DMS153 treated with DMSO at 0.1 percent for 48 hours (cell line): ENCODE data around the gene MYO1F.

Source experiments
- DNase-seq: peaks from one replicate; lab custom pipeline; 2025; ENCODE audit not compliant: unreplicated experiment; lab: John Stamatoyannopoulos, UW

MYO1F gene

DNA sequence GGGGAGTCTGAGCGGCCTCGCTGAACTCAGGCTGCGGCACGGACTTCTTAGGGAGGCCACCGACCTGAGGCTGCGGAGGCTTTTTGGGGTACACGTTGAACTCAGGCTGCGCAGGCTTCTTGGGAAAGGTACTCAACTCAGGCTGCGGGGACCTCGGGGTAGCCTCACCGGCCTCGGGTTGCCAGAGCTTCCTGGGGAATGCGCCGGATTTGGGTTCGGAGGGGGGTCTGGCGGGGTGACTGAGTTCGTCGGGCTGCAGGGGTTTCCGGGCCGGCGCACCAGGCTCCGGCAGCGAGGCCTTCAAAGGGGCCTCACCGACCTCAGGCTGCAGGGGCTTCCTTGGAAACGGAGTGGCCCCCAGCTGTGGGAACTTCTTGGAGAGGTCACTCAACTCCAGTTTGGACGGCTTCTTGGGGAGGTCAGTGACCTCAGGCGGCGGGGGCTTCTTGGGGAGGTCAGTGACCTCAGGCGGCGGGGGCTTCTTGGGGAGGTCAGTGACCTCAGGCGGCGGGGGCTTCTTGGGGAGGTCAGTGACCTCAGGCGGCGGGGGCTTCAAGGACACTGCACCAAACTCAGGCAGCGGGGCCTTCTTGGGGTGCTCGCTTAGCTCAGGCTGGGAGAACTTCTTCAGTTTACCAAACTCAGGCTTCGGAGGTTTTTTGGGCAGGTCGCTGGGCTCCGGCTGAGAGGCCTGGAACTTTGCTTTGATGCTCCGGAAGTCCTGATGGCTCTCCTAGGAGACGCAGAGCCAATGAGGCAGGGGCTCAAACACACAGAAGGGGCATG is 78.0 kb downstream of the MYO1F start:
- no peak for DNase-seq

DNA sequence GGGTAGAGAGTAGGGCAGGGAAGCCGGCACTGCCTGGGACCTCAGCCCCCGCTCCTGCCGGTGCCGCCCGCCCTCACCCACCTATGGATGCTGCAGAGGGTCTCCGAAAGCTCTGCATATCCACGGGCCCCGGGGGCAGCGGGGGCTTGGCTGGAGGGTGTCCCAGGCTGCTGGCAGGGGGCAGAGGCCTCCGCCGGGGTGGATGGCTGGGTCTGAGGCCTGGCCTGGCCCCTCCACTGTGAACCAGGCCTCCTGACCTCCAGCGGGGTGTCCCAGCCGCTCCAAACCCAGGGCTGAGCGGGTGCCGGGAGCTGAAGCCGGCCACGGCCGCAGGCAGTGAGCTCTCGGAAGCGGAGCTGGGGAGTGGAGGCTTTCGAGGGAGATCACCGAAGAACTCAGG is 78.9 kb downstream of the MYO1F start:
- DNase-seq = no peak

DNA sequence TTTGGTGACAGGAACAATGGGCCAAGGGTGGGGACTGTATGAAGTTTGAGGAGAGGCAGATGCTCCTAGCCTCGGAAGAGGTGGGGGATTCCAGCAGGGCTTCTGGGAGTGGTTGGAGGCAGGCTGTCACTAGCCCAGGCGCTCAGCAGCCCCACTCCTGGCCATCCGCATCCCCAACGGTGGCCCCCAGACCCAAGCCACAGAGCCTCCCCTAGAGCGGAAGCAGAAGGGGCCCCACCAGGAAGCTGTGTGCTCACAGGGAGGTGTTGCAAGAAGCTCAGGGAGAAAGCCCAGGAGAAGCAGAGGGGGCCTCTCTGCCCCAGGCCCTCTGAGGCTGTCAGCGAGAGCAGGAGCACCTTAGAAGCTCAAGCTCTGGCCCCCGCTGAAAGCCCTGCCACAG is 83.1 kb downstream of the MYO1F start:
- no peak for DNase-seq

DNA sequence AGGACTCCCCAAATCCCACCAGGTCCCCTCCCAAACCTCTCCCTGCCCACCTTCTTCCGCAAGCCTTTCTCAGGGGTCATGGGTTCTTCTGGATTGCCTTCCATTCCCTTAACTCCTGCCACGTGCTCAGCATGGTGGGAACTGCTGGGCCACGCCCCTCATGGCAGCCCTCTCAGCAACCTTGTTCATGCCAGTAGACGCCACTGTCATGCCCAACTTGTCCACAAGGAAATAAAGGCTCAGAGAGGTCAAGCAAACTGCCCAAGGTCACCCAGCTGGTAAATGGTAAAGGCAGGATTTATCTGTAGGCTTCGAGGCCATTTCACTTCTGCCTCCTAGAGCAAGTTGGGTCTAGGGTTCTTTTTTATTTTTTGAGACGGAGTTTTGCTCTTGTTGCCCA is 85.7 kb downstream of the MYO1F start:
- DNase-seq = no peak

DNA sequence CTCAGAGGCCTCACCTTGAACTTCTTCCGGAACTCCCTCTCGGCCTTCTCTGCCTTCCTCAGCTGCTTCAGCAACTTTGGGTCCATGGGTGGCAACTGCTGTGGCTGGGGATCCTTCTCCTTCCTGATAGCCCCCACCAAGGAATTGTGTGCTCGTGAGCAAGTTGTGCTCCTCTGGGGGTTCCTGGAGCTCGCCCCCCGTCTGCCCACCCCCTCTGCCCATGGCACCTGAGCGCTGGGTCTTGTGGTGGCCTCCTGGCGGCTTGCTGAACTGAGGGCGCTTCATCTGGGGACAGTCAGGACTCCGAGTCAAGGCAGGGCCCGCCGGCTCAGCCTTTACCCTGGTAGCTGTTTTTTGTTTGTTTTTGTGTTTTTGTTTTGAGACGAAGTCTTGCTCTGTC is 86.4 kb downstream of the MYO1F start:
- DNase-seq = no peak

DNA sequence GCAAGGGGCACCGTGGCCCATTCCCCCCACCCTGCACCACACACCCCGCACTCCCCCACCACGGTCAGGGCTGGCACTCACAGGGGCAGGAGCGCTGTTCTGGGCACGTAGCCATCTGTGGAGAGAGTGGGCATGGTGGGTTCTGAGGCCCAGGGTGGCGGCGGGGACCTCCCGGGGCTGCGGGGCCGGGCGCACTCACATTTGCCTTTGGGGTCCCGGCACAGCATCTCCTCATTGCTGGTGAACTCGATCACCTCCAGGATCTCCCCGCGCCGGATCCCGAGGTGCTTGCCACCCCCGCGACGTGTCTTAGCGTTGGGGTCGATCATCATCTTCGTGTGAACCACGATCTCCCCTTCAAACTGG is 86.9 kb downstream of the MYO1F start:
- no peak for DNase-seq

DNA sequence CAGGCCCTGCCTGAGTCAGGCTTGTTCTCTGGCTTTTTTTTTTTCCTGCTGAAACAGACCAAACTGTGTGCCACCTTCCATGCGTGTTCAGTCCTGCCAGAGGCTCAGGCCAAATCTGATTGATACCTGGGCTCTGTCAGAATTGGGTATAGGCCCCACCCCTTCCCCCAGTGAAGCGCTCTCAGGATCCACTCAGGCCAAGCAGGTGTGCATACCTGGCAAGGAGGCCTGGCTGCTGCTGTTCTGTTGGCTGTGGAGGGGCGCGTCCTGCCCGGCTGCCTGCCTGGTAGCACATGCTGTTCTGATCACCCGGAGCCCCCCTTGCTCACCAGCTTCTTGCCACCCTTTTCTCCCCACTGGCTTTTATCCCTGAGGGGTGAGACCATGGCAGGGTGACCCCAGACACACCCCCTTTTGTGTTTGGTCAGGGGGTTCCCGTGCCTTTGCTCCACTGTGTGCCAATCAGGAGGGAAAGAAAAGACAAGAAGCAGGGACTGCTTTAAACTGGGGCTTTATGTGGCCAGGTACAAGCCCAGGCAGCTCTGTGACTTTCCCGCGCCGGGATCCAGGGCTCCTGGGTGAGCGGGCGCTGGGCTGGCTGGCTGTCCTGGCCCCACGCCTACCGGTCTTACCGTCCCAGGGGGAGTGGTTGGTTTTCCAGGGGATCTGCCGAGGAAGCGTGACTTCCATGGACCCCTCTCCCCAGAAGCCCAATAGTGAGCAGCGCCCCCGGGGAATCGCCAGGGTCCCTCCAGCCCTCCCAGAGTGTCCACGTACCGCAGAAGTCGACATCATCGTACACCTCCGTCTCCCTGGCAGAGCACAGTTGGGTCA is 87.5 kb downstream of the MYO1F start:
- no peak for DNase-seq

DNA sequence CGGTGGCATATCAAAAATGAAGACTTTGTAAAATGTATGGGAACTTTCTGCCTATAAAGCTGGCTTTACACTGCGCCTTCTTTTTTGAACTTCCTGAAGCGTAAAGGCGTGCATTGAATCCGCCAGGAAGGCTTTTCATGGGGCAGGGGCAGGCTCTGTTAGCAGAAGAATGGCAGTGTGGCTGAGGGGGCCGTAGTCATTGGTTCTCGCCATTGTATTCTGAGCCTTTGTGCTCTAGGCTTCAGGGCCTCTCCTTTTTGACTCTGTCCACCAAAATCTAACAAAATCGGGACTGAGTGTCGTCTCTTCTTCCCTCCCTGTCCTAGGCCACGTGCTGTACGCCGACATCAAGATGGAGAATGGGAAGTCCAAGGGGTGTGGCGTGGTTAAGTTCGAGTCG is 88.9 kb downstream of the MYO1F start:
- no peak for DNase-seq

DNA sequence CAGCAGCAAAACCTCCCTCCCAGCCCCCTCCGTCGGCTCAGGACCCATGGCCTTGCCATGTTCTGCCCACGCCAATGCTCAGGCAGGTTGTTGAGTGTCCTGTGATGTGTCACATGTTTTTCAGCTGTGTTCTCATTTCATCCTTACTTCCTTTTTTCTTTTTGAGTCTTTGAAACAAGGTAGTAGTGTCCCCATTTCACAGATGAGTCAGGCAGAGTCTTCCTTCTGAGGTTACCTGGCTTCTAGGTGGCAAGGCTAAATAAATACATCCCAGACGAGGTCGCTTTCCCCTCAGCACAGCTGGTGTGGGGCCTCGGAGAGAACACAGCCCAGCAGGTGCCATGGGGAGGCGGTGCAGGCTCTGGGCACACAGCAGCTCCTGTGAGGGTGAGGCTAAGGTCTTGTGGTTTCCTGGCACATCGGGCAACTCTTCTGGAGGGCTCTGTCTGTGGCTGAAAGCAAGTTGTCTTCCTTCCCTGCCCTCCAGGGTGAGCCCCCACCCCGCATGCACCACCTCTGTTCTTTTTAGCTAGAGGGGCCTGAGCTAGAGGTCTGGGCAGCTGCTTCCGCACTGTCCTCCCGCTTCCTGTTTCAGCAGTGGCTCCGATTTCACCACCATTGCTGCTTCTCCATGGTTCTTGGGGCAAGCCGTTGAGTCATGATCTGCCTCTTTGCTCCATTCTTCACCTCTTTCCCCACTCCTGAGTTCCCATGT is 89.9 kb downstream of the MYO1F start:
- no peak for DNase-seq

DNA sequence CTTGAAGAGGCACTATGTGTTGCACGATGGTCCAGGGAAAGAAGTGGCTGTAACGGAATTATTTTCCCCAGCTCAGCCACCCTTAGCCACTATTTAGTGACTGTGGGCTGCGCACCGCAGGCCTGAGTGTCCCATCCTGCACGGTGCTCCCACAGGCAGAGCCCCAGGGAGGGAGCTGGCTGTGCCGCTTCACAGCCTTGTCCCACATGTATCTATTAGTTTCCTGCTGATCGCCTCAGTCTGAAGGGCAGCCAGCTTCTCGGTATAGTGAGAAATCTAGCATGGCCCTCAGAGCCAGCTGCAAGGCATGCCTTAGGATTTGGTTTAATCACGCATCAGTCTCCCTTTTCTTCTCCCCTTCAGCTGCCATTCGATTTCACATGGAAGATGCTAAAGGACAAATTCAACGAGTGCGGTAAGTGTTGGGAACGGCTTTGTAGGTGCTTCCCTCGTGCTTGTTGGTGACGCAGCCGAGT is 90.5 kb downstream of the MYO1F start:
- no peak for DNase-seq

DNA sequence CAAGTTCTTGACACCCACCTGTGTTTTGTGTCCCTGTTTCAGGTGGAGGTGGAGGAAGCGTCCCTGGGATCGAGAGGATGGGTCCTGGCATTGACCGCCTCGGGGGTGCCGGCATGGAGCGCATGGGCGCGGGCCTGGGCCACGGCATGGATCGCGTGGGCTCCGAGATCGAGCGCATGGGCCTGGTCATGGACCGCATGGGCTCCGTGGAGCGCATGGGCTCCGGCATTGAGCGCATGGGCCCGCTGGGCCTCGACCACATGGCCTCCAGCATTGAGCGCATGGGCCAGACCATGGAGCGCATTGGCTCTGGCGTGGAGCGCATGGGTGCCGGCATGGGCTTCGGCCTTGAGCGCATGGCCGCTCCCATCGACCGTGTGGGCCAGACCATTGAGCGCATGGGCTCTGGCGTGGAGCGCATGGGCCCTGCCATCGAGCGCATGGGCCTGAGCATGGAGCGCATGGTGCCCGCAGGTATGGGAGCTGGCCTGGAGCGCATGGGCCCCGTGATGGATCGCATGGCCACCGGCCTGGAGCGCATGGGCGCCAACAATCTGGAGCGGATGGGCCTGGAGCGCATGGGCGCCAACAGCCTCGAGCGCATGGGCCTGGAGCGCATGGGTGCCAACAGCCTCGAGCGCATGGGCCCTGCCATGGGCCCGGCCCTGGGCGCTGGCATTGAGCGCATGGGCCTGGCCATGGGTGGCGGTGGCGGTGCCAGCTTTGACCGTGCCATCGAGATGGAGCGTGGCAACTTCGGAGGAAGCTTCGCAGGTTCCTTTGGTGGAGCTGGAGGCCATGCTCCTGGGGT is 91.5 kb downstream of the MYO1F start:
- no peak for DNase-seq

DNA sequence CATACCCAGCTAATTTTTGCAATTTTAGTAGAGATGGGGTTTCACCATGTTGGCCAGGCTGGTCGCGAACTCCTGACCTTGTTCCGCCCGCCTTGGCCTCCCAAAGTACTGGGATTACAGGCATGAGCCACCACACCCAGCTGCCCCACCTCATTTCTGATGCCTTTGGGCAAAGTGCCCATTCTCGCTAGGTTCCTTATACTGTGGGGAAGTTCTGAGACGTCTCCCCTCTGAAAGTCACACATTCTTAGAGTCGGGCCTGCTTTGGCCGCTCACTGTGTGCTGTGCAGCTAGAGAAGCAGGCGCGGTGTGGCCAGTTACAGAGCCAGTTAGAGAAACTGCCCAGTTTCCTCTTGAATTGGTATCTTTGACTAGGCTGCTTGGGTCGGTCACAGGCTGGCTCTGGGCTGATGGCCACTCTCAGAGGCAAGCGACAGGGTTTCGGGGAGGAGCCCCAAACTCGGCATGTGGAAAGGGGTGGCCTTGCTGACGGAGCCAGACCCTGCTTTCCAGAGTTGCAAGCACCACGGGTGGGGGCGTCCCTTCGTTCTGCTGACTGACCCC is 92.8 kb downstream of the MYO1F start:
- no peak for DNase-seq

DNA sequence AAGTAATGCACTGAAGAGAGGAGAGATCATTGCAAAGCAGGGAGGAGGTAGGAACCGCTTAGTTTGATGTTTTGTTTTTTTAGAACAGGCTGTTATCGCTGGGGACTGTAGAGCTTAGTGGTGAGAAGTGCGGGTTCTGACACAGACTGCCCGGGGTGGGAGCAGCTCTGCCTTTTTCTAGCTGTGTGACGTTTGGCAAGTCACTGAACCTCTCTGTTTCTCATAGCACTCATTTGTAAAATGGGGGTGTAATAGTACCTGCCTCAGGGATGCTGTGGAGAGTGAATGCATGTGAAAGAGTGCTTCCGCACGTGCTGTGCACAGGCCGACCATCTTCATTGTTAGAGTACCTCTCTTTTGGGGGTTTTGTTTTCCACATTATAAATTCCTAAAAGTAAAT is 94.1 kb downstream of the MYO1F start:
- DNase-seq = no peak

DNA sequence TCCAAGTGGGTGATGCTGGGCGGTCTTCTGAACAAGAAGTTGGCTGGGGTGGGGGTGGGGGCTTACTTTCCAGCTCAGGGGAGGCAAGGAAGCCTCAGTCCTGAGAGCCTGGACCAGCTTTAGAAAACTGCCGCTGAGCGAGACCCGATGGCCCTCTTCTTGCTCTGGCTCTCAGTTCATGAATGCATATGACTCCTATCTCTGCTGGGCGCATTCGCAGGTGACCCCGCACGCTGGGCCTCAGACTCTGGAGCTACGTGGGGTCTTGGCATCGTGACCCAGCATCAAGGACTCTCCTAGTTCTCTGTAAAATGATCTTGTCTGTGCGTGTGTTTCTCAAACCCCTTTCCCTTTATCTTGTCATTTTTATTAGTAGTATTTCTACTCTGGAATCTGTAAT is 94.5 kb downstream of the MYO1F start:
- no peak for DNase-seq

DNA sequence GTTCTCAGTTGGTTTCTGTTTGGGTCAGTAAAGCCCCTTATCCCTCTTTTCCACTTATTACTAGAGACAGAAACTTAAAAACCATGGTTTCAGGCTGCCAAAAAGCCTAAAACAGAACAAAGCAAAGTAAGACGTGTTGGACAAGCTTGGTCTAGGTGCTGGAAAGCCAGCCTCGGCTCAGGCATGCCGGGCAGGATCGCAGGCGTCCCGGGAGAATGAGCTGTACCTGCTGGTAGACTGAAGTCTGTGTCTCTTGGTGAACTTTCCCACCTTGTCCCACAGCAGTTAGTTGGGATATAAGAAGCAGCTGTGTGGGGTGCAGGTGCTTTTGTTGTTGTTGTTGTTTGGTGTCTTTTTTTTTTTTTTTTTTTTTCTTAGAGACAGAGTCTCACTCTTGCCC is 95.6 kb downstream of the MYO1F start:
- no peak for DNase-seq

DNA sequence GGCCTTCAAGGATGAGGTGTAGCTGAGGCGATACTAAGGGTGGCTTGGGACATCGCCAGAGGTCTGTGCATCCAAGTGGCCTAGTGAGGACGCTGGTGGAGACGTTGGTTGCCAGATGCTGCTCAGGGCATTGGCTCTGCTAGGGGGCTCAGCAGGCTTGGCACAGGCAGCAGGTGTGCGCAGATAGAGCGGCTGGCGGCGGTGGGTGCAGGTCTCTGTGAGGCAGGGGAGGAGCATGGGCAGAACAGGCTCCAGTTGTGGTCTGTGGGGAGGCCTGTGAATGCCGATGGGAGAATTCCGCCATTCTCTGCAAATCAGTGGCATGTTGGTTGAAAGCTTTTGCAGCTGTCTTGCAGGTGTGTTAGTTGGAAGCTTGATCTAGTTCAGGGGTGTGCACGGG is 96.0 kb downstream of the MYO1F start:
- DNase-seq = no peak

DNA sequence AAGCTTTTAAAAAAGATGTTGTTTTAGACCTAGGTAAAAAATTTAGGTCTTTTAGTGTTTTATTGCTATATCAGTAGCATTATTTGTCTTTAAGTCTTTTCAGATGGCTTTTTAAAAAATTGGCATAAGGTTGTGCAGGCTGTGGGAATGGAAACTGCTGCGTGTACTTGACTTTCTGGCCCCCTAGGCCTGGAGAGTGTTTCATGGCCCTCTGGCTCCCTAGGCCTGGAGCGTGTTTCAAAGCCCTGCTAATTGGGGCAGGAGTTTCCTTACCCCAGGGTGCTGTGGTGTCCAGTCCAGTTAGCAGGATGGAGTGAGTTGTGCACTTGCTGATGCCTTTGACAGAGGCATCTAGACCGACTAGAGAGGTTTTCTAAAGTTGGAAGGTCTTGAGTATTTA is 98.6 kb downstream of the MYO1F start:
- DNase-seq = no peak

DNA sequence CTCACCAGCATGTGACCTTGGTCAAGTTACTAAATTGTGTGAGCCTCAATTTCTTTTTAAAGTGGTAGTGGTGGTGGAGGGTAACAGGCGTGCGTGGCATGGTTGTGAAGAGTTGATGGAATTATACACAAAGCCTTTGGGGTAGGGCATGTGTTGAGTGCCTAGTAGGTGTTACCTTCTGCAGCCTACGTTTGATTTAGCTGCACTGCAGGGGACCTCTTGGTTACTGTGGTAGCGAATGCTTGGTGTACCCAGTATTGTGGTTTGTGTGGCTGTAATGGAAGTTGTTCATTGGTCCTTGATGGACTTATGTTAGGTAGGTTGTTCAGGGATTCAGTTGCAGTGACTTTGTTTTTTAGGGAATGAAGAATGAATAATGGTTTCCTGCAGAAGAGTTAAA is 99.4 kb downstream of the MYO1F start:
- DNase-seq = no peak

DNA sequence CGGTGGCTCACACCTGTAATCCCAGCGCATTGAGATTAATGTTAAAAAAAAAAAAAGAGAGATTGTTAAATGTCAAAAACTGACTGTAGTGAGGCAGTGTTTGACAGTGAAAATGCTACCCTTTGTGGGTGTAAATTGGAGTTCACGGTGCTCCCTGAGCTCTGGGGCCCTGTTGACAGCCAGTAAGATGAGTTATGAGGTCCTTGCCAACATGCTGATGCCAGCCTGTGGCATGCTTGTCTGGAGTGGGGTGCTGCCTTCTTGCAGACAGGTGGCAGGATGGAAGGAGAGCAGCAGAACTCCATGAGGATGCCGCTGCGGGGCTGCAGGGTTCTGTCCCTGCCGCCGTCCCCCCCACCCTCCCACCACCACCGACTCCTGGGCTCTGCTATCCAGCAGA is 100.7 kb downstream of the MYO1F start:
- DNase-seq = no peak

DNA sequence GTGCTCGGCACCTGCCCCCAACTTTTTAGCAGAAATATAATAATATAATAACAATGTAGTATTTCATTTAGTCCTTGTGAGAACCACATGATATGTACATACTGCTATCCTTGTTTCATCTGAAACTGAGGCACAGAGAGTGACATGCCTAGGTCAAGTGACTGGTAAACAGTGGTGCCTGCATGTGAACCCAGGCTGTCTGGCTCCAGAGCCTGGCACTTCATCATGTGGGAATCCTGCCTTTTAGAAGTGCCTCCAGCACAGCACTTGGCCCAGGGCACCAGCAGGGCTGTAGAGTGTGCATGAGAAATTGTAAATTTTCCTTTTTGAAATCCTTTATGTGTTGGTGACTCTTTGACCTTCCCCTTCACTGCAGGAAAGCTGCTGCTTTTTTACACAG is 102.2 kb downstream of the MYO1F start:
- DNase-seq = no peak
